GM23338 (cell line): ENCODE results near the gene H2BK1. TPM values are rescaled to one million over a fixed set of nuclear protein-coding genes. Genes with fewer than 3 reads are reported as not detected.

ENCODE experiments used
- ATAC-seq: fragments of 200-7000 bp; cut with Tn5 transposase; 3 replicates; pipeline ENCODE4 v1.9.1; 2020
- DNase-seq: peaks from one replicate; pipeline ENCODE4 v3.0.0-alpha.2; 2015; ENCODE audit warnings: low spot score
- H2AFZ ChIP-seq: fragments of 200-600 bp; sonication (generic); 2 replicates; pipeline ENCODE4 v1.8.0; 2016; ENCODE audit warnings: antibody characterized with exemption, mild to moderate bottlenecking, moderate library complexity
- H3F3A ChIP-seq: fragments of 200-600 bp; sonication (generic); replicated peaks from 2 replicates; pipeline ENCODE4 v1.8.0; 2017; ENCODE audit warnings: antibody characterized with exemption, mixed run types, low read depth
- H3K27ac ChIP-seq: fragments of 200-600 bp; sonication (generic); 2 replicates; pipeline ENCODE4 v1.6.1; 2016; ENCODE audit warnings: low read depth
- H3K27me3 ChIP-seq: fragments of 200-600 bp; sonication (generic); 2 replicates; pipeline ENCODE4 v1.8.0; 2016; ENCODE audit warnings: mild to moderate bottlenecking, mixed run types, moderate library complexity; ENCODE audit not compliant: insufficient read depth
- H3K36me3 ChIP-seq: fragments of 200-600 bp; sonication (generic); 2 replicates; pipeline ENCODE4 v1.8.0; 2016; ENCODE audit warnings: mild to moderate bottlenecking; ENCODE audit not compliant: insufficient read depth
- H3K4me1 ChIP-seq: fragments of 200-600 bp; sonication (generic); 2 replicates; pipeline ENCODE4 v1.8.0; 2016; ENCODE audit warnings: mild to moderate bottlenecking, moderate library complexity; ENCODE audit not compliant: insufficient read depth
- H3K4me2 ChIP-seq: fragments of 200-600 bp; sonication (generic); 2 replicates; pipeline ENCODE4 v1.7.1; 2017; ENCODE audit warnings: mixed run types
- H3K4me3 ChIP-seq: fragments of 200-600 bp; sonication (generic); 2 replicates; pipeline ENCODE4 v1.6.1; 2016; ENCODE audit warnings: mixed run types
- H3K79me2 ChIP-seq: fragments of 200-600 bp; sonication (generic); replicated peaks from 2 replicates; pipeline ENCODE4 v1.8.0; 2017; ENCODE audit warnings: mild to moderate bottlenecking; ENCODE audit not compliant: insufficient read depth
- H3K9me2 ChIP-seq: fragments of 200-600 bp; sonication (generic); 2 replicates; pipeline ENCODE4 v1.8.0; 2017; ENCODE audit not compliant: insufficient read depth
- H4K20me1 ChIP-seq: fragments of 200-600 bp; sonication (generic); replicated peaks from 2 replicates; pipeline ENCODE4 v1.8.0; 2017; ENCODE audit warnings: mild to moderate bottlenecking; ENCODE audit not compliant: insufficient read depth
- H3K27ac Mint-ChIP-seq: 2 replicates; pipeline ENCODE4 v1.8.0; 2020; ENCODE audit warnings: inconsistent platforms, mild to moderate bottlenecking, moderate library complexity, mixed read lengths
- H3K27me3 Mint-ChIP-seq: 3 replicates; pipeline ENCODE4 v1.8.0; 2022; ENCODE audit warnings: low read depth, mild to moderate bottlenecking, moderate library complexity, mixed read lengths, inconsistent platforms; ENCODE audit not compliant: insufficient read depth, poor library complexity
- H3K36me3 Mint-ChIP-seq: 3 replicates; pipeline ENCODE4 v1.8.0; 2021; ENCODE audit warnings: low read depth, mild to moderate bottlenecking, inconsistent platforms, moderate library complexity, mixed read lengths
- H3K4me1 Mint-ChIP-seq: 3 replicates; pipeline ENCODE4 v1.8.0; 2020; ENCODE audit warnings: mild to moderate bottlenecking, inconsistent platforms, mixed read lengths
- H3K4me3 Mint-ChIP-seq: 3 replicates; pipeline ENCODE4 v1.8.0; 2021; ENCODE audit warnings: moderate library complexity, mild to moderate bottlenecking, inconsistent platforms, mixed read lengths
- H3K9me3 Mint-ChIP-seq: 3 replicates; pipeline ENCODE4 v1.8.0; 2020; ENCODE audit warnings: moderate library complexity, mild to moderate bottlenecking, inconsistent platforms, mixed read lengths
- CREB1 ChIP-seq: fragments of 250-450 bp; sonication (Bioruptor Pico); IDR thresholded peaks from 2 replicates; pipeline ENCODE4 v1.5.0; 2020; ENCODE audit warnings: low read depth, mild to moderate bottlenecking, moderate library complexity
- CTCF ChIP-seq, 2 experiments: fragments of 200-600 bp in 1 of 2; sonication (generic) in 1 of 2; conservative IDR thresholded peaks; 2 replicates each; pipeline versions ENCODE4 v1.5.1 to v1.6.1; 2016 to 2017; ENCODE audit warnings: antibody characterized with exemption in 2 of 2, low read depth in 2 of 2, mild to moderate bottlenecking in 2 of 2, moderate library complexity in 1 of 2
- ETS1 ChIP-seq: IDR thresholded peaks from 2 replicates; pipeline ENCODE4 v1.6.1; 2016; ENCODE audit warnings: antibody characterized with exemption
- EZH2 ChIP-seq: fragments of 200-600 bp; sonication (generic); IDR thresholded peaks from one replicate; pipeline ENCODE4 v1.8.0; 2017; ENCODE audit warnings: antibody characterized with exemption, mild to moderate bottlenecking, low read depth; ENCODE audit not compliant: unreplicated experiment
- EZH2phosphoT487 ChIP-seq: fragments of 200-600 bp; sonication (generic); IDR thresholded peaks from one replicate; pipeline ENCODE4 v1.8.1; 2018; ENCODE audit warnings: antibody characterized with exemption; ENCODE audit not compliant: unreplicated experiment
- JUNB ChIP-seq: IDR thresholded peaks from one replicate; pipeline ENCODE4 v1.6.1; 2016; ENCODE audit warnings: antibody characterized with exemption; ENCODE audit not compliant: unreplicated experiment
- NANOG ChIP-seq: IDR thresholded peaks from 2 replicates; pipeline ENCODE4 v1.6.1; 2016; ENCODE audit warnings: antibody characterized with exemption, borderline replicate concordance
- POLR2AphosphoS5 ChIP-seq: IDR thresholded peaks from 2 replicates; pipeline ENCODE4 v1.6.1; 2016; ENCODE audit warnings: antibody characterized with exemption, low read depth
- REST ChIP-seq: IDR thresholded peaks from one replicate; pipeline ENCODE4 v1.6.1; 2018; ENCODE audit warnings: antibody characterized with exemption; ENCODE audit not compliant: unreplicated experiment
- STAT1 ChIP-seq: IDR thresholded peaks from one replicate; pipeline ENCODE4 v1.6.1; 2016; ENCODE audit warnings: antibody characterized with exemption; ENCODE audit not compliant: unreplicated experiment
- ZNF114 ChIP-seq: fragments of 250-450 bp; sonication (Bioruptor Pico); IDR thresholded peaks from 2 replicates; pipeline ENCODE4 v1.5.0; 2020; ENCODE audit warnings: mild to moderate bottlenecking, moderate library complexity
- ZNF331 ChIP-seq: fragments of 250-450 bp; sonication (Bioruptor Pico); IDR thresholded peaks from 2 replicates; pipeline ENCODE4 v1.5.0; 2020; ENCODE audit warnings: low read depth, mild to moderate bottlenecking, moderate library complexity
- ZNF462 ChIP-seq: fragments of 250-450 bp; sonication (Bioruptor Pico); IDR thresholded peaks from 2 replicates; pipeline ENCODE4 v1.5.0; 2020; ENCODE audit warnings: mild to moderate bottlenecking, moderate library complexity
- polyA plus RNA-seq: library from polyadenylated mRNA; unstranded; fragments of >200 nt; fragmentation: Nextera tagmentation; extraction: Ambion mirVana; gene quantifications from 2 replicates; pipeline ENCODE4 v1.2.1, GENCODE V29; 2016
- total RNA-seq: library from RNA; depleted of rRNA; stranded (reverse); fragments of >200 nt; shearing (Covaris generic); gene quantifications from 2 replicates; pipeline ENCODE4 v1.2.3, GENCODE V29; 2014

Gene H2BK1
- total and polyA plus RNA-seq, 2 experiments from 2014 or later = not detected

GRCh38 chr7:151243045-151243349 is 32.7 kb upstream of the H2BK1 start:
- Mint-ChIP-seq H3K9me3 (no peaks in the 10 kb centered on the region; the same call in 2 of the 3 replicates), H3K27ac (no peak overlapping the region)
- ATAC-seq = no peak

More at GRCh38 chr7:151243045-151243349, 32.7 kb upstream of the H2BK1 start:
- no peak overlapping the region for H3K4me3 ChIP-seq
- H3K4me1 ChIP-seq = peaks cover 25% of the 10 kb centered on the region; the same call in 1 of the 2 replicates
- no peaks in the 10 kb centered on the region for H3K79me2 ChIP-seq
- TF ChIP-seq POLR2AphosphoS5 (no peak), EZH2phosphoT487 (no peak), ZNF114 (CRISPR knock-in tag) (no peak), CREB1 (CRISPR knock-in tag) (no peak), REST (no peak), JUNB (no peak), ETS1 (no peak), ZNF331 (CRISPR knock-in tag) (no peak), CTCF (conservative IDR thresholded peaks at IDR 0.05; ENCODE audit: low read depth in 2 of 2) (no peak), ZNF462 (no peak), EZH2 (no peak), STAT1 (no peak), NANOG (no peak)
- Mint-ChIP-seq H3K4me3 (peak overlapping the region; percentile 26; the same call in 1 of the 3 replicates), H3K27me3 (peaks cover 41% of the 10 kb centered on the region), H3K4me1 (peaks cover 53% of the 10 kb centered on the region), H3K36me3 (peaks cover 2% of the 10 kb centered on the region; the same call in 2 of the 3 replicates)
- H3K27me3 ChIP-seq = peaks cover 41% of the 10 kb centered on the region
- H3F3A ChIP-seq = 0 out of 2 replicates have a peak, but pooled peaks cover 5% of the 10 kb centered on the region
- H2AFZ ChIP-seq = no peak overlapping the region
- H3K27ac ChIP-seq = no peak overlapping the region
- H3K4me2 ChIP-seq = peak overlapping the region; percentile 70; the same call in 1 of the 2 replicates
- H4K20me1 ChIP-seq = peaks cover 4% of the 10 kb centered on the region; the same call in 1 of the 2 replicates
- no peak for DNase-seq
- H3K9me2 ChIP-seq = no peaks in the 10 kb centered on the region
- no peaks in the 10 kb centered on the region for H3K36me3 ChIP-seq
